ENCODE results near the gene GLI1.

DNA sequence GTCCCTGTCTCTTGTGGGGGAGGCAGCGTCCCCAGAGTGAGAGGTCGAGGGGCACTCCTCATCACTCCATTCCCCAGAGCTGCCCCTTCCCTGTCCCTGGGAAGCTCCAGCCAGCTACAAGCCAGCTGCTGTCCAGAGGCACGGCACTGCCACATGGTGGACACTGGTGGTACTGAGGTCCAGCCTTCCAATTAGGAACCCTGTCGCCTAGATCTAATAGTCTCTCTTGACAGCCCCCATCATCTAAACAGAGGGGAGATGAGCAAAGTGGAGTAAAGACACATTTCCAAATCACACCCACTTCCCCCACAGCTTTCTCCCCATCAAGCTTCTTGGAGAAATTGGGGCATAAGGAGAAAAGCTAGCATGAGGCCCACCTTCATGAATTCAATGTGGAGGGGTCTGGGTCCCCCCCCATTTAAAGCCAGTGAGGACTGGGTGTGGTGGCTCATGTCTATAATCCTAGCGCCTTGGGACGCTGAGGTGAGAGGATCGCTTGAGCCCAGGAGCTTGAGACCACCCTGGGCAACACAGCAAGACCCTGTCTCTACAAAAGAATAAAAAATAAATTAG lies 6.6 kb upstream of the GLI1 start:
- TF ChIP-seq POLR2AphosphoS5 (IDR thresholded peaks at IDR 0.05; ENCODE audit: low read depth): no peak
- TF ChIP-seq, protein P1, sequence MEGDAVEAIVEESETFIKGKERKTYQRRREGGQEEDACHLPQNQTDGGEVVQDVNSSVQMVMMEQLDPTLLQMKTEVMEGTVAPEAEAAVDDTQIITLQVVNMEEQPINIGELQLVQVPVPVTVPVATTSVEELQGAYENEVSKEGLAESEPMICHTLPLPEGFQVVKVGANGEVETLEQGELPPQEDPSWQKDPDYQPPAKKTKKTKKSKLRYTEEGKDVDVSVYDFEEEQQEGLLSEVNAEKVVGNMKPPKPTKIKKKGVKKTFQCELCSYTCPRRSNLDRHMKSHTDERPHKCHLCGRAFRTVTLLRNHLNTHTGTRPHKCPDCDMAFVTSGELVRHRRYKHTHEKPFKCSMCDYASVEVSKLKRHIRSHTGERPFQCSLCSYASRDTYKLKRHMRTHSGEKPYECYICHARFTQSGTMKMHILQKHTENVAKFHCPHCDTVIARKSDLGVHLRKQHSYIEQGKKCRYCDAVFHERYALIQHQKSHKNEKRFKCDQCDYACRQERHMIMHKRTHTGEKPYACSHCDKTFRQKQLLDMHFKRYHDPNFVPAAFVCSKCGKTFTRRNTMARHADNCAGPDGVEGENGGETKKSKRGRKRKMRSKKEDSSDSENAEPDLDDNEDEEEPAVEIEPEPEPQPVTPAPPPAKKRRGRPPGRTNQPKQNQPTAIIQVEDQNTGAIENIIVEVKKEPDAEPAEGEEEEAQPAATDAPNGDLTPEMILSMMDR (IDR thresholded peaks at IDR 0.05; ENCODE audit: insufficient read depth, low read length): peak; percentile 91
